Medulla oblongata (tissue), 1 donor: ENCODE results near the gene VRK3.

Source experiments
- DNase-seq: peaks from one replicate; pipeline ENCODE4 v3.0.0-alpha.2; 2015; ENCODE audit errors: extremely low spot score

VRK3 gene

GRCh38 chr19:49930483-49931011 is 94.6 kb downstream of the VRK3 start:
- DNase-seq: no peak

- peak; percentile 97 for DNase-seq
Measured at GRCh38 chr19:49929611-49930482, 95.3 kb downstream of the VRK3 start.

- DNase-seq: peak; percentile 87
Measured at GRCh38 chr19:49929121-49929610, 96.0 kb downstream of the VRK3 start, which contains the start of the genes ATF5 and NUP62. TSS of gene ATF5 (plus strand) at chr19:49929205. CDS start at chr19:49930851, 1,646 bp downstream. TSS of gene NUP62 (minus strand) at chr19:49929504. CDS start at chr19:49909807, 19,697 bp downstream.

GRCh38 chr19:49927526-49928264 is 97.5 kb downstream of the VRK3 start:
- no peak for DNase-seq

DNA sequence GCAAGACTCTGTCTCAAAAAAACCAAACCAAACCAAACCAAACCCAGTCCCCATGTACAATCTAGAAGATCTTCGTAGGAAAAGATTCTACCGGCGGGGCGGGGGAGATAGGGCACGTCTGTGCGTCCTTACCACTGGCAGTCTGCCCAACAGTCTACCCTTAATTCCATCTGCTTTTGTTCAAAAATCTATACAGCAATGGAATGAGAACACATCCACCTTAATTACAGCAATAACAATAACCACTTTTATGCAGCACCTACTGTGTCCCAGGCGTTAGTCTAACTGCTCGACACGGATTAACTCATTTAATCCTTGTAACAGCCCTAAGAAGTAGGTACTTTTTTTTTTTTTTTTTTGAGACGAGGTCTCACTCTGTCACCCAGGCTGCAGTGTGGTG is 98.7 kb downstream of the VRK3 start:
- no peak for DNase-seq
